SH-SY5Y (cell line): ENCODE data around the gene FLVCR1.

ENCODE experiments used
- GATA2 ChIP-seq: IDR thresholded peaks from 2 replicates; pipeline ENCODE4 v1.6.1; 2011; ENCODE audit warnings: mild to moderate bottlenecking, low read depth, low read length
- GATA3 ChIP-seq: IDR thresholded peaks from 2 replicates; pipeline ENCODE4 v1.6.1; 2011; ENCODE audit warnings: low read depth, mild to moderate bottlenecking, low read length, moderate library complexity

The FLVCR1 gene

GRCh38 chr1:212903664-212904063 lies 45.6 kb downstream of the FLVCR1 start:
- TF ChIP-seq GATA3 (no peak), GATA2 (no peak)

GRCh38 chr1:212908971-212909370 lies 50.9 kb downstream of the FLVCR1 start:
- TF ChIP-seq GATA2 (no peak), GATA3 (no peak)

- TF ChIP-seq GATA2 (no peak), GATA3 (no peak)
These were observed 51.6 kb downstream of the FLVCR1 start for GRCh38 chr1:212909652-212910063.

GRCh38 chr1:212914789-212915188 lies 56.7 kb downstream of the FLVCR1 start:
- no peak for TF ChIP-seq GATA3
- TF ChIP-seq GATA2: no peak

GRCh38 chr1:212915245-212916091 lies 57.4 kb downstream of the FLVCR1 start:
- TF ChIP-seq GATA3 (no peak), GATA2 (no peak)

- TF ChIP-seq GATA2 (no peak), GATA3 (no peak)
These were observed 58.5 kb downstream of the FLVCR1 start for GRCh38 chr1:212916481-212917133.

GRCh38 chr1:212917134-212917485 lies 59.0 kb downstream of the FLVCR1 start:
- TF ChIP-seq GATA2 (no peak), GATA3 (no peak)

- TF ChIP-seq GATA2 (no peak), GATA3 (no peak)
These were observed 59.8 kb downstream of the FLVCR1 start for GRCh38 chr1:212917858-212918257.

- no peak for TF ChIP-seq GATA2
- no peak for TF ChIP-seq GATA3
These were observed 60.7 kb downstream of the FLVCR1 start for GRCh38 chr1:212918824-212919223.

GRCh38 chr1:212920246-212920645 lies 62.2 kb downstream of the FLVCR1 start:
- TF ChIP-seq GATA2: no peak
- no peak for TF ChIP-seq GATA3

GRCh38 chr1:212920896-212921295 lies 62.8 kb downstream of the FLVCR1 start:
- TF ChIP-seq GATA3 (no peak), GATA2 (no peak)

GRCh38 chr1:212922016-212922415 lies 63.9 kb downstream of the FLVCR1 start:
- TF ChIP-seq GATA2: no peak
- TF ChIP-seq GATA3: no peak

- no peak for TF ChIP-seq GATA3
- no peak for TF ChIP-seq GATA2
These were observed 68.3 kb downstream of the FLVCR1 start for GRCh38 chr1:212926372-212926771.

GRCh38 chr1:212928323-212929291 lies 70.5 kb downstream of the FLVCR1 start:
- TF ChIP-seq GATA3: no peak
- TF ChIP-seq GATA2: peak; percentile 55; the same call in 1 of the 2 replicates
